H9 (cell line): Measurements from ENCODE around the gene WDR27. TPM values are rescaled to one million over a fixed set of nuclear protein-coding genes. Genes with fewer than 3 reads are reported as not detected.
"Not testable (repeated sequence)": the region's sequence is repeated elsewhere in the genome, so short reads cannot be mapped to it uniquely, and the experiment has no call there.

Experiments used
- DNase-seq: peaks from one replicate; pipeline ENCODE4 v3.0.0-alpha.2; 2017
- H2AFZ ChIP-seq: one replicate; pipeline ENCODE4 v1.6.1; 2013; ENCODE audit warnings: mild to moderate bottlenecking, low read length, control low read depth, moderate library complexity
- H2AK5ac ChIP-seq: 2 replicates; pipeline ENCODE4 v1.6.1; 2013; ENCODE audit warnings: low read length, control low read depth, mixed read lengths; ENCODE audit not compliant: insufficient read length
- H2BK120ac ChIP-seq: one replicate; pipeline ENCODE4 v1.6.1; 2013; ENCODE audit warnings: low read depth, mild to moderate bottlenecking, low read length, control low read depth, inconsistent platforms; ENCODE audit not compliant: poor library complexity, severe bottlenecking
- H2BK12ac ChIP-seq: 2 replicates; pipeline ENCODE4 v1.6.1; 2013; ENCODE audit warnings: low read length, control low read depth, mixed read lengths, low read depth; ENCODE audit not compliant: insufficient read length
- H2BK15ac ChIP-seq: 2 replicates; pipeline ENCODE4 v1.6.1; 2013; ENCODE audit warnings: low read depth, low read length, control low read depth
- H2BK20ac ChIP-seq: one replicate; pipeline ENCODE4 v1.6.1; 2013; ENCODE audit warnings: low read depth, mild to moderate bottlenecking, low read length, control low read depth, inconsistent platforms; ENCODE audit not compliant: poor library complexity, severe bottlenecking
- H2BK5ac ChIP-seq: 2 replicates; pipeline ENCODE4 v1.6.1; 2013; ENCODE audit warnings: low read length, control low read depth, mixed read lengths; ENCODE audit not compliant: insufficient read length
- H3K14ac ChIP-seq: 2 replicates; pipeline ENCODE4 v1.6.1; 2013; ENCODE audit warnings: low read length, control low read depth; ENCODE audit not compliant: insufficient read depth
- H3K18ac ChIP-seq: 2 replicates; pipeline ENCODE4 v1.6.1; 2013; ENCODE audit warnings: low read depth, mild to moderate bottlenecking, mixed read lengths, low read length, control low read depth; ENCODE audit not compliant: insufficient read length
- H3K23ac ChIP-seq: 2 replicates; pipeline ENCODE4 v1.6.1; 2013; ENCODE audit warnings: low read length, control low read depth, mixed read lengths, low read depth; ENCODE audit not compliant: insufficient read length
- H3K23me2 ChIP-seq: 2 replicates; pipeline ENCODE4 v1.6.1; 2013; ENCODE audit warnings: low read depth, mild to moderate bottlenecking, mixed read lengths, low read length, control low read depth; ENCODE audit not compliant: insufficient read length, poor library complexity, severe bottlenecking
- H3K27ac ChIP-seq: 2 replicates; pipeline ENCODE4 v1.5.1; 2013; ENCODE audit warnings: low read length, control low read depth, mixed read lengths, low read depth; ENCODE audit not compliant: insufficient read length
- H3K27me3 ChIP-seq: 2 replicates; pipeline ENCODE4 v1.6.1; 2013; ENCODE audit warnings: low read length, control low read depth, inconsistent platforms; ENCODE audit not compliant: insufficient read depth
- H3K4ac ChIP-seq: 2 replicates; pipeline ENCODE4 v1.6.1; 2013; ENCODE audit warnings: low read depth, mild to moderate bottlenecking, control low read depth, inconsistent platforms, low read length, moderate library complexity
- H3K4me1 ChIP-seq: 2 replicates; pipeline ENCODE4 v1.6.1; 2013; ENCODE audit warnings: low read length, control low read depth, inconsistent platforms; ENCODE audit not compliant: insufficient read depth
- H3K4me2 ChIP-seq: 2 replicates; pipeline ENCODE4 v1.6.1; 2013; ENCODE audit warnings: low read length, control low read depth, mixed read lengths; ENCODE audit not compliant: insufficient read length, insufficient read depth
- H3K56ac ChIP-seq: 2 replicates; pipeline ENCODE4 v1.6.1; 2013; ENCODE audit warnings: low read depth, mild to moderate bottlenecking, mixed read lengths, low read length, control low read depth; ENCODE audit not compliant: insufficient read length
- H3K79me1 ChIP-seq: 2 replicates; pipeline ENCODE4 v1.6.1; 2013; ENCODE audit warnings: low read depth, mild to moderate bottlenecking, moderate library complexity, low read length, control low read depth, inconsistent platforms; ENCODE audit not compliant: insufficient read depth, poor library complexity, severe bottlenecking
- H3K79me2 ChIP-seq: 2 replicates; pipeline ENCODE4 v1.6.1; 2013; ENCODE audit warnings: low read length, control low read depth, inconsistent platforms; ENCODE audit not compliant: insufficient read depth
- H3K9ac ChIP-seq: 2 replicates; pipeline ENCODE4 v1.6.1; 2013; ENCODE audit warnings: low read length, control low read depth, mixed read lengths; ENCODE audit not compliant: insufficient read length; ENCODE audit errors: extremely low read depth
- H3K9me3 ChIP-seq: one replicate; pipeline ENCODE4 v1.6.1; 2013; ENCODE audit warnings: low read depth, low read length, inconsistent platforms; ENCODE audit not compliant: control insufficient read depth
- H3T11ph ChIP-seq: one replicate; pipeline ENCODE4 v1.6.1; 2013; ENCODE audit warnings: mild to moderate bottlenecking, low read length, control low read depth, inconsistent platforms
- H4K20me1 ChIP-seq: one replicate; pipeline ENCODE4 v1.6.1; 2013; ENCODE audit not compliant: control insufficient read depth, insufficient read length, insufficient read depth
- H4K5ac ChIP-seq: 2 replicates; pipeline ENCODE4 v1.6.1; 2013; ENCODE audit warnings: low read depth, mild to moderate bottlenecking, mixed read lengths, low read length, control low read depth; ENCODE audit not compliant: insufficient read length
- H4K8ac ChIP-seq: replicated peaks from 2 replicates; pipeline ENCODE4 v1.6.1; 2013; ENCODE audit warnings: low read length, control low read depth, mixed read lengths, low read depth; ENCODE audit not compliant: insufficient read length
- H4K91ac ChIP-seq: 2 replicates; pipeline ENCODE4 v1.6.1; 2013; ENCODE audit warnings: low read depth, mild to moderate bottlenecking, moderate library complexity, mixed read lengths, low read length, control low read depth; ENCODE audit not compliant: insufficient read length
- H3K27ac Mint-ChIP-seq, 3 experiments: 2 replicates in 2 of 3; 3 replicates in 1 of 3; pipeline ENCODE4 v1.8.0; 2020 to 2021; ENCODE audit warnings: mixed read lengths in 3 of 3, mild to moderate bottlenecking in 1 of 3, moderate library complexity in 1 of 3
- H3K27me3 Mint-ChIP-seq: 2 replicates; pipeline ENCODE4 v1.8.0; 2021; ENCODE audit warnings: low read depth, mild to moderate bottlenecking, moderate library complexity, mixed read lengths
- H3K36me3 Mint-ChIP-seq, 3 experiments: 2 replicates in 2 of 3; 3 replicates in 1 of 3; pipeline ENCODE4 v1.8.0; 2020 to 2021; ENCODE audit warnings: low read depth in 3 of 3, mixed read lengths in 3 of 3; ENCODE audit not compliant: insufficient read depth in 1 of 3
- H3K4me1 Mint-ChIP-seq, 2 experiments: 2 replicates each; pipeline ENCODE4 v1.8.0; 2020; ENCODE audit warnings: mixed read lengths in 2 of 2
- H3K4me3 Mint-ChIP-seq, 2 experiments: 2 replicates in 1 of 2; 3 replicates in 1 of 2; pipeline ENCODE4 v1.8.0; 2020 to 2021; ENCODE audit warnings: mild to moderate bottlenecking in 2 of 2, mixed read lengths in 2 of 2, moderate library complexity in 1 of 2
- H3K9me3 Mint-ChIP-seq, 2 experiments: 2 replicates in 1 of 2; 3 replicates in 1 of 2; pipeline ENCODE4 v1.8.0; 2020; ENCODE audit warnings: mild to moderate bottlenecking in 2 of 2, mixed read lengths in 2 of 2, moderate library complexity in 1 of 2
- WGBS: extraction: QIAGEN DNeasy Blood & Tissue Kit; methylation state at CpG from one replicate; pipeline ENCODE4 v1.1.7; 2013; ENCODE audit warnings: missing lambda C conversion rate, low lambda C conversion rate, mixed read lengths; ENCODE audit not compliant: insufficient read length; ENCODE audit errors: extremely low coverage; 5-methylcytosine and 5-hydroxymethylcytosine counted together
- total RNA-seq: library from RNA; stranded (reverse); gene quantifications from 2 replicates; pipeline ENCODE4 v1.2.1, GENCODE V29; 2021
- TF ChIP-seq, protein P1 (sequence below): fragments of 200-600 bp; sonication (generic); conservative IDR thresholded peaks from 3 replicates; pipeline ENCODE4 v1.8.0; 2021; ENCODE audit warnings: antibody characterized with exemption, mild to moderate bottlenecking

WDR27 gene
- total RNA-seq, 1 experiment from 2014 or later = 48.7 TPM

GRCh38 chr6:169513478-169514193 is 188.2 kb downstream of the WDR27 start:
- no peak overlapping the region for H4K91ac ChIP-seq

GRCh38 chr6:169511785-169512184 is 190.0 kb downstream of the WDR27 start:
- not testable (repeated sequence) for H3T11ph ChIP-seq, H4K5ac ChIP-seq, H3K14ac ChIP-seq, H3K9me3 ChIP-seq, H3K4me2 ChIP-seq, H2BK12ac ChIP-seq, H3K56ac ChIP-seq, H3K18ac ChIP-seq, H3K4me1 Mint-ChIP-seq, H4K20me1 ChIP-seq, H4K8ac ChIP-seq, H2AFZ ChIP-seq, H3K79me2 ChIP-seq, DNase-seq, H4K91ac ChIP-seq, H3K27ac ChIP-seq, H3K79me1 ChIP-seq, H3K4me3 Mint-ChIP-seq, H3K23ac ChIP-seq, H2BK15ac ChIP-seq, H2AK5ac ChIP-seq, H3K27ac Mint-ChIP-seq, H3K27me3 Mint-ChIP-seq, H3K4me1 ChIP-seq, H3K9ac ChIP-seq, H2BK5ac ChIP-seq, H3K23me2 ChIP-seq, H2BK120ac ChIP-seq, H2BK20ac ChIP-seq, H3K4ac ChIP-seq, H3K27me3 ChIP-seq
- H3K36me3 Mint-ChIP-seq = peaks cover 10 to 18% (median 16%) of the 10 kb centered on the region in 3 experiments
- H3K9me3 Mint-ChIP-seq = peaks cover 19% of the 10 kb centered on the region in 2 experiments

More at GRCh38 chr6:169513478-169514193, 188.2 kb downstream of the WDR27 start:
- Mint-ChIP-seq H3K36me3 (peaks cover 2 to 20% (median 14%) of the 10 kb centered on the region in 3 experiments), H3K27me3 (no peaks in the 10 kb centered on the region), H3K4me1 (peaks cover 0 to 1% of the 10 kb centered on the region in 2 experiments; a peak in 2 of 4 replicates), H3K9me3 (peaks cover 13 to 22% of the 10 kb centered on the region in 2 experiments), H3K4me3 (no peak overlapping the region), H3K27ac (no peak overlapping the region)
- no peak overlapping the region for H2BK120ac ChIP-seq
- no peak overlapping the region for H3K4ac ChIP-seq
- no peaks in the 10 kb centered on the region for H3K23me2 ChIP-seq
- TF ChIP-seq, protein P1, sequence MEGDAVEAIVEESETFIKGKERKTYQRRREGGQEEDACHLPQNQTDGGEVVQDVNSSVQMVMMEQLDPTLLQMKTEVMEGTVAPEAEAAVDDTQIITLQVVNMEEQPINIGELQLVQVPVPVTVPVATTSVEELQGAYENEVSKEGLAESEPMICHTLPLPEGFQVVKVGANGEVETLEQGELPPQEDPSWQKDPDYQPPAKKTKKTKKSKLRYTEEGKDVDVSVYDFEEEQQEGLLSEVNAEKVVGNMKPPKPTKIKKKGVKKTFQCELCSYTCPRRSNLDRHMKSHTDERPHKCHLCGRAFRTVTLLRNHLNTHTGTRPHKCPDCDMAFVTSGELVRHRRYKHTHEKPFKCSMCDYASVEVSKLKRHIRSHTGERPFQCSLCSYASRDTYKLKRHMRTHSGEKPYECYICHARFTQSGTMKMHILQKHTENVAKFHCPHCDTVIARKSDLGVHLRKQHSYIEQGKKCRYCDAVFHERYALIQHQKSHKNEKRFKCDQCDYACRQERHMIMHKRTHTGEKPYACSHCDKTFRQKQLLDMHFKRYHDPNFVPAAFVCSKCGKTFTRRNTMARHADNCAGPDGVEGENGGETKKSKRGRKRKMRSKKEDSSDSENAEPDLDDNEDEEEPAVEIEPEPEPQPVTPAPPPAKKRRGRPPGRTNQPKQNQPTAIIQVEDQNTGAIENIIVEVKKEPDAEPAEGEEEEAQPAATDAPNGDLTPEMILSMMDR = no peak
- no peaks in the 10 kb centered on the region for H3K9me3 ChIP-seq
- H3K14ac ChIP-seq = no peak overlapping the region
- no peak overlapping the region for H2BK20ac ChIP-seq
- H3T11ph ChIP-seq = no peak overlapping the region
- no peak overlapping the region for H4K8ac ChIP-seq
- H3K56ac ChIP-seq = no peak overlapping the region
- H4K5ac ChIP-seq = no peak overlapping the region
- no peaks in the 10 kb centered on the region for H3K27me3 ChIP-seq
- H2BK15ac ChIP-seq = no peak overlapping the region
- H3K23ac ChIP-seq = no peak overlapping the region
- DNase-seq = no peak
- H3K4me1 ChIP-seq = no peaks in the 10 kb centered on the region
- no peaks in the 10 kb centered on the region for H3K79me1 ChIP-seq
- H3K79me2 ChIP-seq = no peaks in the 10 kb centered on the region
- no peak overlapping the region for H2BK12ac ChIP-seq
- no peak overlapping the region for H2BK5ac ChIP-seq
- H2AK5ac ChIP-seq = no peak overlapping the region
- H2AFZ ChIP-seq = no peak overlapping the region
- H3K9ac ChIP-seq = no peak overlapping the region
- WGBS = no CpG with 5 or more reads among the region's 3 CpGs
- H3K4me2 ChIP-seq = no peak overlapping the region
- no peak overlapping the region for H3K27ac ChIP-seq
- no peaks in the 10 kb centered on the region for H4K20me1 ChIP-seq
- no peak overlapping the region for H3K18ac ChIP-seq
